CD4-positive, alpha-beta T cell treated with Interleukin-4 for 4 hours (primary cell): ENCODE results near the gene TAF1.
"Not testable (repeated sequence)": the region's sequence is repeated elsewhere in the genome, so short reads cannot be mapped to it uniquely, and the experiment has no call there.

ENCODE experiments used
- DNase-seq: peaks from one replicate; pipeline ENCODE4 v3.0.0-alpha.2; 2020

The TAF1 gene

DNA sequence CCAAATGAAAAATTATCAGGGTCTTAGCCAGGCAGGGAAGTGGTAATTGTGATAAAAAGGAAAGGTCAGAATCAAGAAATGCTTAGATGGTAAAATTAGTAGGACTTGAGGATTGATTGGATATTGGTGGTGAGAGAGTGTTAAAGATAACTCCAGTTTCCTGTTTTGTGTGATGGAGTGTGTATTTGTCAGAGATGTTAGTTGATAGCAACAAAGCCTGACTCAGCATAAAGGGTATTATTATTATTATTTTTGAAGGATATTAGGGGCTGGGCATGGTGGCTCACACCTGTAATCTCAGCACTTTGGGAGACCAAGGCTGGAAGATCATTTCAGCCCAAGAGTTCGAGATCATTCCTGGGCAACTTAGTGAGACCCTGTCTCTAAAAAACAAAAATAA, 143.1 kb downstream of the TAF1 start:
- DNase-seq: no peak

DNA sequence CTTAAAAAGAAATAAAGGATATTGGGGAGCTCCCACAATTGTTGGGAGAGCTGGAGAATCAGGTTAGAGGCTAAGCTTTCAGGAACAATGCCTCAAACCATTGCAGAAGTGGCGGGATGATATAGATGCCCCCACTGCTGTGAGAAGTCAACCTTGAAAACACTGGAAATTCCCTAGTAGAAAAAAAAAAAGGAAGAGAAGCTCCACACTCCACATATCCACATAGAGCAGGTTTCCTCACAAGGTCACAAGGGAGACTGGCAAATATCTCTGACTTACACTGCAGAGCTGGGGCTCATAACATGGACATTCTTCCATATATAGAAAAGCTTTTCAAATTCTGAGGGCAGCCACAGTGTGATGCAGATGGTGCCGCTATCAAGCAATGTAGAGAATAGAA, 144.0 kb downstream of the TAF1 start:
- DNase-seq: no peak

DNA sequence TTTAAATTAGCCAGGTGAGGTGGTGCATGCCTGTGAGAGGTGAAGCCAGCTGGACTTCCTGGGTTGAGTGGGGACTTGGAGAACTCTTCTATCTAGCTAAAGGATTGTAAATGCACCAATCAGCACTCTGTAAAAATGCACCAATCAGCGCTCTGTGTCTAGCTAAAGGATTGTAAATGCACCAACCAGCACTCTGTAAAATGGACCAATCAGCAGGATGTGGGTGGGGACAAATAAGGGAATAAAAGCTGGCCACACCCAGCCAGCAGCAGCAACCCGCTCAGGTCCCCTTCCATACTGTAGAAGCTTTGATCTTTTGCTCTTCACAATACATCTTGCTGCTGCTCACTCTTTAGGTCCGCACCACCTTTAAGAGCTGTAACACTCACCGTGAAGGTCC, 147.6 kb downstream of the TAF1 start:
- not testable (repeated sequence) for DNase-seq

DNA sequence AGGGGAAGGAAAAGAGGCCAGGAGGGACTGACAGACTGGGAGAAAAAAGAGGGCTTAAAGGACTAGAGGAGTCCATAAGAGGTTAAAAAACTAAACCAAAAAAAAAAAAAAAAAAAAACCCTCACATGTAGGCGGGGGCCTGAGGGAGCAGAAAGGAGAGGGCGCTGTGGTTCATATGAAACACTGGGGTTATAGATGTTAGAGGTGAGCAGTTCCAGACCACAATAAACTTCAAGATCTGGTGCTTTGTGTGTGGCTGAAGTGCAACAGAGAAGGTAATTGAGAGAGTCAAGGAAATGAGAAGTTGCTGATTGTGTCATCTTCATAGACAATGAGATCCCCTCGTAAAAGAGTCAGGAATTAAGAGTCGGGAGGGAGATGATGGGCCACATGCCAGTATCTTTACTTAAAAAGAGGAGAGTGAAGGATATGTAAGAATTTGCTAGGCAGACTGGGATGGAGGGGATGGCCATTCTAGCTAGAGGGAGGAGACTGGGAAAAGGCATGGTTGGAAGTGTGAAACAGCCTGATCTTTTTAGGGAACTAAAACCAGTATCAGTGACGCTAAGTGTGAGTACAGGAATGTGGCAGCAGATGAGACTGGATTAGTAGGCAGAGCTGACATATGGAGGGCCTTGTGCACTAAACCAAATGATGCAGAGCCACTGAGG, 148.3 kb downstream of the TAF1 start:
- DNase-seq: peak; percentile 48

DNA sequence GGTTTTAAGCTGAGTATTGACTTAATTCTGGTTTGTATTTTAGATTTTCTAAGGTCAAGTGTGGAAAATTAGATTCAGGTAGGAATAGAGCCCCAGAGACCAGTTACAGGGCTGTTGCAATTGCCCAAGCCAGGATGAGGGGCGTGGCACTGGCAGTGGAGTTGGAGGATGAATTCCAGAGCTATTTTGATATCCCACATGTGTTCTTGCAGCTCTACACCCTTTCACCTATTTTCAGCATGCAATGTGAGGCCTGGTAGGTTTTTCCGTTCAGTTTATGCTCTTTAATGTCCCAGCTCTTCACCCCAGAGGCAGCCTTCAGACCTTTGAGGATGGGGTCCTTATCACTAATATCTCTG, 148.9 kb downstream of the TAF1 start:
- no peak for DNase-seq
